HepG2 (cell line): ENCODE measurements around the gene COX4I1. TPM values are rescaled to one million over a fixed set of nuclear protein-coding genes. Genes with fewer than 3 reads are reported as not detected.

Experiments used
- AGO2 ChIP-seq: fragments of 200-400 bp; formaldehyde crosslinking; optimal IDR thresholded peaks from 2 replicates; pipeline ENCODE3; 2017; ENCODE audit warnings: mild to moderate bottlenecking, low read depth, low read length, moderate library complexity
- BRCA1 ChIP-seq: sonication (generic); formaldehyde crosslinking; IDR thresholded peaks from 2 replicates; pipeline ENCODE4 v1.4.0; 2020; ENCODE audit warnings: missing genetic modification reagents
- CBX1 ChIP-seq: IDR thresholded peaks from one replicate; pipeline ENCODE4 v1.6.1; 2016; ENCODE audit warnings: antibody characterized with exemption, low read depth
- DMAP1 ChIP-seq: IDR thresholded peaks from 2 replicates; pipeline ENCODE4 v1.6.1; 2016
- FOXM1 ChIP-seq: sonication (generic); formaldehyde crosslinking; IDR thresholded peaks from 2 replicates; pipeline ENCODE4 v1.5.0; 2020; ENCODE audit warnings: missing genetic modification reagents
- MAFF ChIP-seq: IDR thresholded peaks from 2 replicates; pipeline ENCODE4 v1.6.1; 2011; ENCODE audit warnings: low read depth, low read length, improper control_type of control experiment
- MED1 ChIP-seq: sonication (generic); formaldehyde crosslinking; IDR thresholded peaks from 2 replicates; pipeline ENCODE4 v1.4.0; 2020; ENCODE audit warnings: missing genetic modification reagents
- MIXL1 ChIP-seq: IDR thresholded peaks from 2 replicates; pipeline ENCODE4 v1.6.1; 2016
- NFYC ChIP-seq: IDR thresholded peaks from 2 replicates; pipeline ENCODE4 v1.6.1; 2016; ENCODE audit warnings: missing genetic modification reagents, missing compliant biosample characterization
- NR2C2 ChIP-seq: sonication (generic); formaldehyde crosslinking; IDR thresholded peaks from 2 replicates; pipeline ENCODE4 v1.4.0; 2020; ENCODE audit warnings: missing genetic modification reagents, mild to moderate bottlenecking, moderate library complexity, borderline replicate concordance
- RFX1 ChIP-seq: fragments of 450-650 bp; IDR thresholded peaks from 2 replicates; pipeline ENCODE4 v1.6.1; 2017
- SMAD9 ChIP-seq: sonication (generic); formaldehyde crosslinking; IDR thresholded peaks from 2 replicates; pipeline ENCODE4 v1.5.1; 2020; ENCODE audit warnings: mild to moderate bottlenecking, missing genetic modification reagents
- STAT5B ChIP-seq: sonication (generic); formaldehyde crosslinking; IDR thresholded peaks from 2 replicates; pipeline ENCODE4 v1.4.0; 2020; ENCODE audit warnings: missing genetic modification reagents
- ZIK1 ChIP-seq: sonication (generic); formaldehyde crosslinking; IDR thresholded peaks from 2 replicates; pipeline ENCODE4 v1.5.0; 2020; ENCODE audit warnings: mild to moderate bottlenecking, low read depth, missing genetic modification reagents, borderline replicate concordance
- ZMAT3 ChIP-seq: sonication (generic); formaldehyde crosslinking; conservative IDR thresholded peaks from 2 replicates; pipeline ENCODE4 v1.7.0; 2021; ENCODE audit warnings: missing genetic modification reagents
- ZNF143 ChIP-seq: sonication (generic); formaldehyde crosslinking; IDR thresholded peaks from 2 replicates; pipeline ENCODE4 v1.4.0; 2020; ENCODE audit warnings: missing genetic modification reagents
- ZNF251 ChIP-seq: sonication (generic); formaldehyde crosslinking; IDR thresholded peaks from 2 replicates; pipeline ENCODE4 v1.9.0; 2021; ENCODE audit warnings: mild to moderate bottlenecking, missing genetic modification reagents
- ZNF333 ChIP-seq: sonication (generic); formaldehyde crosslinking; IDR thresholded peaks from 2 replicates; pipeline ENCODE4 v1.4.0; 2020; ENCODE audit warnings: mild to moderate bottlenecking, missing genetic modification reagents, borderline replicate concordance
- ZNF431 ChIP-seq: sonication (generic); formaldehyde crosslinking; IDR thresholded peaks from 2 replicates; pipeline ENCODE4 v1.9.0; 2022; ENCODE audit warnings: missing genetic modification reagents, low read depth, mild to moderate bottlenecking, borderline replicate concordance
- ZNF652 ChIP-seq: IDR thresholded peaks from 2 replicates; pipeline ENCODE4 v1.6.1; 2016; ENCODE audit warnings: low read depth, borderline replicate concordance
- ZNF879 ChIP-seq: sonication (generic); formaldehyde crosslinking; IDR thresholded peaks from 2 replicates; pipeline ENCODE4 v1.8.1; 2023; ENCODE audit warnings: missing genetic modification reagents
- polyA plus RNA-seq, 8 experiments: library from polyadenylated mRNA; depleted of rRNA in 3 of 8; stranded (reverse) in 7 of 8; unstranded in 1 of 8; fragments of >200 nt; fragmentation: Illumina TruSeq in 4 of 8; extraction: Trizol in 4 of 8; gene quantifications; 2 replicates each; pipeline versions ENCODE4 v1.2.1 to v1.2.3, GENCODE V29; 2011 to 2016; ENCODE audit warnings: low read depth in 4 of 8, missing spikeins in 1 of 8, mixed read lengths in 1 of 8; ENCODE audit not compliant: insufficient read depth in 1 of 8
- total RNA-seq, 5 experiments: library from RNA; depleted of rRNA; stranded (reverse); fragments of >200 nt; fragmentation: Illumina TruSeq; extraction: Trizol; gene quantifications; 2 replicates each; pipeline ENCODE4 v1.2.3, GENCODE V29; 2016; ENCODE audit warnings: low read depth in 1 of 5
- TF ChIP-seq, protein P1 (sequence below): sonication (generic); formaldehyde crosslinking; IDR thresholded peaks from 2 replicates; pipeline ENCODE4 v1.5.1; 2020; ENCODE audit warnings: mild to moderate bottlenecking, missing genetic modification reagents, borderline replicate concordance
- TF ChIP-seq, protein P2 (sequence below): sonication (generic); formaldehyde crosslinking; IDR thresholded peaks from 2 replicates; pipeline ENCODE4 v1.4.0; 2020; ENCODE audit warnings: missing genetic modification reagents; ENCODE audit errors: not compliant biosample characterization
- TF ChIP-seq, protein P3 (sequence below): sonication (generic); formaldehyde crosslinking; IDR thresholded peaks from 2 replicates; pipeline ENCODE4 v1.8.1; 2023; ENCODE audit warnings: missing genetic modification reagents, inconsistent platforms, borderline replicate concordance
- TF ChIP-seq, protein P4 (sequence below): IDR thresholded peaks from 2 replicates; pipeline ENCODE4 v1.6.1; 2016; ENCODE audit warnings: low read depth

COX4I1 gene
- total and polyA plus RNA-seq, 2 of the 13 experiments (the other 11 are each of a cell fraction or from before 2014, with no cell fraction given), result 658 to 902 TPM

DNA sequence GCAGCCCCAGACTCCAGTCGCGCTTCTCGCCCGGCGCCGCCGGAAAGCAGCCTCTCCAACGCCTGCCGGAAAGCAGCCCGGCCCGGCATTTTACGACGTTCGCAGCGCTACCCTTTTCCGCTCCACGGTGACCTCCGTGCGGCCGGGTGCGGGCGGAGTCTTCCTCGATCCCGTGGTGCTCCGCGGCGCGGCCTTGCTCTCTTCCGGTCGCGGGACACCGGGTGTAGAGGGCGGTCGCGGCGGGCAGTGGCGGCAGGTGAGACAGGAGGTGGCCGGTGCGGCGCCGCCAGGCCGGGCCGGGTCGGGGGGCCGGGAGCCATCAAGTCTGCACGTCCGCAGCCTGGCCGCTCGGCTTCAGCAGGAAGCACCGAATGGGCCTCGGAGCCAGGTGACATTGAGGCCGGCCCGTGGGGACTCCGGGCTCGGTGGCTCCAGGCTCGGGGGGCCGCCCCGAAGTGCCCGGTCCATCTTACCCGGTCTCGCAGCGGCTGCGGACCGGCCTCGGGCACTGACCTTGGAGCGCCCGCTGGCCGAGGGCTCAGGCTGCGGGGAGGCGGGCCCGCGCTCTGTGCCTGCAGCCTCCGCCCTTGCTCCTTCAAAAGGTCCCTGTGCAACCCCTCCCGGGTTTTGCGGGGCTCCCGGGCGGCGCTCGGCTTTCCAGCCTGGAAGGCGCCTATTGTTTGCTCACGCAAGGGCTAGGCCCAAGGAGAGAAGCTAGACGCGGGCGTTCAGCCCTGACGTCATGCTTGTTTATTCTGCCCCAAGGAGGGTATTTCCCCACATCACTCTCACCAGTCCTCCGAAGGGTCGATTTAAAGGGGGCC is at the start of gene COX4I1, which contains the start of gene EMC8 (continued):
- peak; percentile 64; the same call in 1 of the 2 replicates for TF ChIP-seq MIXL1
- no peak for TF ChIP-seq ZNF333 (CRISPR knock-in tag)
- TF ChIP-seq, protein P1, sequence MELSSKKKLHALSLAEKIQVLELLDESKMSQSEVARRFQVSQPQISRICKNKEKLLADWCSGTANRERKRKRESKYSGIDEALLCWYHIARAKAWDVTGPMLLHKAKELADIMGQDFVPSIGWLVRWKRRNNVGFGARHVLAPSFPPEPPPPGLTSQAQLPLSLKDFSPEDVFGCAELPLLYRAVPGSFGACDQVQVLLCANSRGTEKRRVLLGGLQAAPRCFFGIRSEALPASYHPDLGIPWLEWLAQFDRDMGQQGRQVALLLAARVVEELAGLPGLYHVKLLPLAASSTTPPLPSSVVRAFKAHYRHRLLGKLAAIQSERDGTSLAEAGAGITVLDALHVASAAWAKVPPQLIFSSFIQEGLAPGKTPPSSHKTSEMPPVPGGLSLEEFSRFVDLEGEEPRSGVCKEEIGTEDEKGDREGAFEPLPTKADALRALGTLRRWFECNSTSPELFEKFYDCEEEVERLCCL, result no peak; the same call in 1 of the 2 replicates
- peak; percentile 32 for TF ChIP-seq CBX1
- TF ChIP-seq, protein P2, sequence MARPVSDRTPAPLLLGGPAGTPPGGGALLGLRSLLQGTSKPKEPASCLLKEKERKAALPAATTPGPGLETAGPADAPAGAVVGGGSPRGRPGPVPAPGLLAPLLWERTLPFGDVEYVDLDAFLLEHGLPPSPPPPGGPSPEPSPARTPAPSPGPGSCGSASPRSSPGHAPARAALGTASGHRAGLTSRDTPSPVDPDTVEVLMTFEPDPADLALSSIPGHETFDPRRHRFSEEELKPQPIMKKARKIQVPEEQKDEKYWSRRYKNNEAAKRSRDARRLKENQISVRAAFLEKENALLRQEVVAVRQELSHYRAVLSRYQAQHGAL (CRISPR knock-in tag), result peak; percentile 78
- no peak for TF ChIP-seq RFX1
- peak; percentile 96 for TF ChIP-seq NR2C2
- peak; percentile 90 for TF ChIP-seq BRCA1 (CRISPR knock-in tag)
- peak; percentile 89 for TF ChIP-seq ZMAT3 (CRISPR knock-in tag)
- TF ChIP-seq MAFF, result no peak
- peak; percentile 44 for TF ChIP-seq AGO2
- 0 out of 2 replicates have a peak, but pooled peaks have one; percentile 24 for TF ChIP-seq FOXM1 (CRISPR knock-in tag)
- TF ChIP-seq, protein P3, sequence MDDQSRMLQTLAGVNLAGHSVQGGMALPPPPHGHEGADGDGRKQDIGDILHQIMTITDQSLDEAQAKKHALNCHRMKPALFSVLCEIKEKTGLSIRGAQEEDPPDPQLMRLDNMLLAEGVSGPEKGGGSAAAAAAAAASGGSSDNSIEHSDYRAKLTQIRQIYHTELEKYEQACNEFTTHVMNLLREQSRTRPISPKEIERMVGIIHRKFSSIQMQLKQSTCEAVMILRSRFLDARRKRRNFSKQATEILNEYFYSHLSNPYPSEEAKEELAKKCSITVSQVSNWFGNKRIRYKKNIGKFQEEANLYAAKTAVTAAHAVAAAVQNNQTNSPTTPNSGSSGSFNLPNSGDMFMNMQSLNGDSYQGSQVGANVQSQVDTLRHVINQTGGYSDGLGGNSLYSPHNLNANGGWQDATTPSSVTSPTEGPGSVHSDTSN (CRISPR knock-in tag), result no peak
- peak; percentile 50; the same call in 1 of the 2 replicates for TF ChIP-seq ZNF431
- TF ChIP-seq SMAD9 (CRISPR knock-in tag), result 0 out of 2 replicates have a peak, but pooled peaks have one; percentile 61
- TF ChIP-seq ZNF143, result peak; percentile 91
- TF ChIP-seq NFYC (CRISPR knock-in tag), result no peak; the same call in 1 of the 2 replicates
- no peak for TF ChIP-seq STAT5B (CRISPR knock-in tag)
- no peak for TF ChIP-seq ZNF652
- peak; percentile 90 for TF ChIP-seq DMAP1 (CRISPR knock-in tag)
- TF ChIP-seq, protein P4, sequence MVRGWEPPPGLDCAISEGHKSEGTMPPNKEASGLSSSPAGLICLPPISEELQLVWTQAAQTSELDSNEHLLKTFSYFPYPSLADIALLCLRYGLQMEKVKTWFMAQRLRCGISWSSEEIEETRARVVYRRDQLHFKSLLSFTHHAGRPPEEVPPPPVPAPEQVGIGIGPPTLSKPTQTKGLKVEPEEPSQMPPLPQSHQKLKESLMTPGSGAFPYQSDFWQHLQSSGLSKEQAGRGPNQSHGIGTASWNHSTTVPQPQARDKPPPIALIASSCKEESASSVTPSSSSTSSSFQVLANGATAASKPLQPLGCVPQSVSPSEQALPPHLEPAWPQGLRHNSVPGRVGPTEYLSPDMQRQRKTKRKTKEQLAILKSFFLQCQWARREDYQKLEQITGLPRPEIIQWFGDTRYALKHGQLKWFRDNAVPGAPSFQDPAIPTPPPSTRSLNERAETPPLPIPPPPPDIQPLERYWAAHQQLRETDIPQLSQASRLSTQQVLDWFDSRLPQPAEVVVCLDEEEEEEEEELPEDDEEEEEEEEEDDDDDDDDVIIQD (CRISPR knock-in tag), result peak; percentile 30; the same call in 1 of the 2 replicates
- TF ChIP-seq MED1 (CRISPR knock-in tag), result peak; percentile 66
- peak; percentile 4; the same call in 1 of the 2 replicates for TF ChIP-seq ZIK1
- no peak for TF ChIP-seq ZNF251
- TF ChIP-seq ZNF879 (CRISPR knock-in tag), result no peak
